Left hindlimb (tissue), 1 donor: ENCODE results near the gene PHF1.
"Not testable (repeated sequence)": the region's sequence is repeated elsewhere in the genome, so short reads cannot be mapped to it uniquely, and the experiment has no call there.

Experiments
- DNase-seq: peaks from one replicate; pipeline ENCODE4 v3.0.0-alpha.2; 2018

PHF1 gene

GRCh38 chr6:33391922-33392594 is 18.8 kb upstream of the PHF1 start:
- DNase-seq = no peak

- DNase-seq = no peak
These were observed 18.2 kb upstream of the PHF1 start for GRCh38 chr6:33392595-33392948.

- no peak for DNase-seq
These were observed 17.8 kb upstream of the PHF1 start for GRCh38 chr6:33392979-33393378.

- no peak for DNase-seq
These were observed 13.3 kb upstream of the PHF1 start for GRCh38 chr6:33397541-33397940.

GRCh38 chr6:33398601-33399000 is 12.2 kb upstream of the PHF1 start:
- DNase-seq = not testable (repeated sequence)

GRCh38 chr6:33399881-33400280 is 10.9 kb upstream of the PHF1 start:
- not testable (repeated sequence) for DNase-seq

- peak; percentile 16 for DNase-seq
These were observed 5.9 kb upstream of the PHF1 start for GRCh38 chr6:33404884-33405283.

GRCh38 chr6:33405386-33405940 is 5.4 kb upstream of the PHF1 start:
- DNase-seq = peak; percentile 18

- no peak for DNase-seq
These were observed 4.7 kb upstream of the PHF1 start for GRCh38 chr6:33406126-33406525.

- peak; percentile 6 for DNase-seq
These were observed 3.6 kb upstream of the PHF1 start for GRCh38 chr6:33407132-33407718.

- DNase-seq = peak; percentile 99
These were observed 634 bp upstream of the PHF1 start for GRCh38 chr6:33410050-33410710.

- DNase-seq = no peak
These were observed 805 bp downstream of the PHF1 start for GRCh38 chr6:33411632-33412005.

- DNase-seq = peak; percentile 21
These were observed 1.6 kb downstream of the PHF1 start for GRCh38 chr6:33412140-33413009.

GRCh38 chr6:33413241-33414120 is 2.7 kb downstream of the PHF1 start:
- peak; percentile 19 for DNase-seq

GRCh38 chr6:33414592-33415271 is 3.9 kb downstream of the PHF1 start:
- DNase-seq = peak; percentile 35

GRCh38 chr6:33415831-33416230 is 5.0 kb downstream of the PHF1 start:
- DNase-seq = peak; percentile 18

GRCh38 chr6:33416386-33417127 is 5.7 kb downstream of the PHF1 start:
- peak; percentile 25 for DNase-seq

GRCh38 chr6:33417128-33417902 is 6.5 kb downstream of the PHF1 start:
- DNase-seq = no peak

GRCh38 chr6:33417903-33418689 is 7.3 kb downstream of the PHF1 start, which contains the start of gene CUTA:
Gene CUTA (minus strand): TSS chr6:33418107. CDS start chr6:33418000, 107 bp downstream.
- peak; percentile 100 for DNase-seq
